Stimulated activated CD8-positive, alpha-beta memory T cell treated with anti-CD3 and anti-CD28 coated beads, Interleukin-4, amount 100 ng/mL, for 4 hours (primary cell): ENCODE data around the gene MAP2K6.

Source experiments
- DNase-seq, 2 donors: peaks; one replicate each; pipeline ENCODE4 v3.0.0-alpha.2; 2020; ENCODE audit warnings: low read depth in 2 of 2, low spot score in 1 of 2

MAP2K6 gene

GRCh38 chr17:69414408-69415274 is at the start of gene MAP2K6:
TSS of gene MAP2K6 (plus strand) at chr17:69414697. CDS start at chr17:69414985, 288 bp downstream.
- DNase-seq = peak; percentile 56 to 60

DNA sequence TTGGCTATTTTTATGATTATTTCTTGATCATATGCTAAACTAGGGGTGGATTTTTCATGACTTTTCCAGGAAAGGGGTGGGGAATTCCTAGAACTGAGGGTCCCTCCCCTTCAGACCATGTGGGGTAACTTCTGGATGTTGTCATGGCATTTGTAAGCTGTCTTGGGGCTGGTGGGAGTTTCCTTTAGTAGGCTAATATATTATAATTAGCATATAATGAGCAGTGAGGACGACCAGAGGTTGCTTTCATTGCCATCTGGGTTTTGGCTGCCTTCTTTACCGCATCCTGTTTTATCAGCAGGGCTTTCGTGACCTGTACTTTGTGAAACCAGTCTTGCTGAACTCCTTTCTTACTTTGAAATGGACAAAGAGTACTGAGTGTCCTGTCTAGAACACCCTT is 47.2 kb upstream of the MAP2K6 start:
- no peak for DNase-seq

DNA sequence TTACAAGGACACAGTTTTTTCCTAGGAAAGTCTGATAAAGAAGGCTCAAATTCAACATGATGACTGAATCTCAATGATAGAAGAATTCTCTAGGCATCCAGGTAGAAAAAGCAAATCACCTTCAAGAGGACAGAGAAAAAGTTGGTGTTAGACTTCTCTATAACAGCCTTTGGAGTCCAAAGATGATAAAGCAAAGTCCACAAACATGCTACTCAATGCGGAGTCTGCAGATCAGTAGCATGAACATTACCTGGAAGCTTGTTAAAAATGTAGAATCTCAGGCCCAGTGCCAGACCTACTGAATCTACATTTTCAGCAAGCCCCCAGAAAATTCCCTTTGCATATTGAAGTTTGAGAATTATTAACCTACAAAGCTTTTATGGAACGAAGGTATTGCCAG is 41.4 kb upstream of the MAP2K6 start:
- no peak for DNase-seq

DNA sequence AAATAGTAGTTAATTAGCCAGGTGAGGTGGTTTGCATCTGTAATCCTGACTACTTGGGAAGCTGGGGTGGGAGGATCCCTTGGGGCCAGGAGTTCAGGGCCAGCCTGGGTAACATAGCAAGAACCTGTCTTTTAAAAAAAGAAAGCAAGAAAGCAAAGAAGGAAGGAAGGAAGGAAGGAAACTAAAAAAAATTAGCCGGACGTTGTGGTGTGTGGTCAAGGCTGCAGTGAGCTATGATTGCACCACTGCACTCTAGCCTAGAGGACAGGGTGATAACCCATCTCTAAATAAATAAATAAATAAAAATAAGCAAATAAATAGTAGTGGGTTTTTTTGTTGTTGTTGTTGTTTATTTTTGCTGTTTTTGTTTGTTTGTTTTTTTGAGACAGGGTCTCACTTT is 39.3 kb upstream of the MAP2K6 start:
- no peak for DNase-seq

- no peak for DNase-seq
These were observed 25.6 kb upstream of the MAP2K6 start for GRCh38 chr17:69388822-69389442.

DNA sequence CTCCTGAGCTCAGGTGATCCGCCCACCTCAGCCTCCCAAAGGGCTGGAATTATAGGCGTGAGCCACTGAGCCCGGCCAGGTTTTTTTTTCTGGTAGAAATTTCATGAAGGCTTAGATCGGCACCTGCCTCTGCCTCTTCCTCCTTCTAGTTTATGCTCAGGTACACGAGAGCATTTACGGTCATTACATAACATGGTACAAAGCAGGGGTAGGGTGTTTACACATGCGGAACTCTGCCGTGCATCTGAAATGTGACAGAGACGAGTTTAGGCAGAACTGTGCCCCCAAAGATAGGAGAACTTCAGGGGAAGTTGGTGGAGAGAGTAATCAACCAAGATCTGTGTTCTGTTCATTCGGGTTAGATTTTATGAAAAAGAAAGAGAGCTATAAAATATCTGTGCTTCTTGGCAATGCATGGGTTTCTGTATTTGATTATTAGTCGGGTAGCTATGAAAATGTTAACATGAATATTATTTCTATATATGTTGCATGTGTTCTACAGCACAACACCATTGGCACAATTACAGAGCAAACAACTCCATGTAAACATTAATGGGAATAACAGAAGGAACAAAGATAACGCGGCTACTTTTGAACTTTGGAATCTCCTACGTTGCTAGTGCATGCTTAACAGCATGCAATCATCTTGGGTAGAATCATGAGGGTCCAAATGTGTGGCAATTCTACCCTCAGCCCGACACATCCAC is 23.5 kb upstream of the MAP2K6 start:
- DNase-seq = no peak

DNA sequence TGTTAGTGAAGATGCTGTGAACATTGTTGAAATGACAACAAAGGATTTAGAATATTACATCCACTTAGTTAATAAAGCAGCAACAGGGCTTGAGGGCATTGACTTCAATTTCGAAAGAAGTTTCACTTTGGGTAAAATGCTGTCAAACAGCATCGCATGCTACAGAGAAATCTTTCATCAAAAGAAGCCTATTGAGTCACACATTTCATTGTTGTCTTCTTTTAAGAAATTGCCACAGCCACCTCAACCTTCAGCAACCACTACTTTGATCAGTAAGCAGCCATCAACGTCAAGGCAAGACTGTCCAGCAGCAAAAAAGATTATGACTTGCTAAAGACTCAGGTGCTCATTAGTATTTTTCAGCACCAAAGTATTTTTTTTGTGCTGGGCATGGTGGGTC is 13.2 kb upstream of the MAP2K6 start:
- DNase-seq = no peak

DNA sequence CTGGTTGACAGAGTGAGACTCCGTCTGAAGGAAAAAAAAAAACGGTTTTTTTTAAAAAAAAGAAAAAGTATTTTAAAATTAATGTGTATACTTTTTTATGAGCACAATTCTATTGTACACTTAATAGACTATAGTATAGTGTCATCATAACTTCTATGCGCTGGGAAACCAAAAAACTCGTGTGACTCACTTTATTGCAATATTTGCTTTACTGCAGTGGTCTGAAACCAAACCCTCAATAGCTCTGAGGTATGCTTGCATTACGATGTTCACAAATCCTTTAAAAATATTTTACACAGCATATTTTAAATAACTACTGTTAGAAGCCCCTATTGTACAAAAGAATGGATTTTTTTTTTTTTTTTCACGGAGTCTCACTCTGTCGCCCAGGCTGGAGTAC is 12.4 kb upstream of the MAP2K6 start:
- no peak for DNase-seq

DNA sequence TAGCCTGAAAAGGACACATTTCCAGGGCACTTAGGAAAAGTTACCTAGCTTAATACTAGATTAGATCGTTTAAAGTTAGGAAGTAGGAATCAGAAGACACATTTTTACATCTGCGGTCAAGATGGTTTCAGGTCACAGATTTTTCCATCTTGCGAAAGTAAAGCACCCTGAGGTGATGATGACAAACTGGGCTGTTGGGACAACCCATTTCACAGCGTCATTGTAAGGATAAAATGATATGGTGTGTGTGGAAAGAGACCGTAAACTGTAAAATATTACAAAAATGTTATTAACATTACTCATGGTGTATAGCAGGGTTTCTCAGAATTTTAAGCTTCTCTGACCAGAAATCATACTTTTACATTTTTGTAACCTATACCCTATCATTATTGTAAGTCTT is 10.1 kb upstream of the MAP2K6 start:
- DNase-seq = no peak

DNA sequence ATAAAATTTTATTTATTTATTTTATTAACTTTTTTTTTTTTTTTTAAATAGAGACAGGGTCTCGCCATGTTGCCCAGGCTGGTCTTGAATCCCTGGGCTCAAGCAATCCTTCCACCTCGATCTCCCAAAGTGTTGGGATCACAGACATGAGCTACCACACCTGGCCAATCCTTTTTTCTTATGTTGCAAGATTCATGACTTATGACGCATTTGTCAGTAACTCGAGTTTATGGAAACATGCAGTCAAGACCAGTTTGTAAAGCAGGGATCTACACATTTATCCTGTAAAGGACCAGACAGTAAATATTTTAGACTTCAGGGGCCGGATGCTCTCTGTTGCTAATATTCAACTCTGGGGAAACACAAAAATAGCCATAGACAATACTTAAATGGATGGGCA is 9.4 kb upstream of the MAP2K6 start:
- no peak for DNase-seq

DNA sequence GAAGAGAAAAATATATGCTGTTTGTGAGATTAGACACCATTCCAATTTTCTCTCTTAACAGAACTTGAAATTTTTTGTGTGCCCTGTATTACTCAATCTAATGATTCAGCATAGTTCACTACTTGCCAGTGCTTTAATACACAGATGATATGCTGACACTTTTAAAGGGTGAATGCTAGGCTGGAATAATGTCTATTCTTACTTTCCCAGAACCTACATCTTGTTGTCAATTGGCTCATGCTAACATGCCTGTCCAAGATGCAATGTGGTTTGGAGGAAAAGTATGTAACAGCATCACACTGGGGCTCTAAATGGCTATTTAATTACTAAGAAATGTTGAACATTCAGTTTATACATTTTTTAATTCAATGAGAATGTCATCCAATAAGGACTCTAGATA is 7.6 kb upstream of the MAP2K6 start:
- no peak for DNase-seq

DNA sequence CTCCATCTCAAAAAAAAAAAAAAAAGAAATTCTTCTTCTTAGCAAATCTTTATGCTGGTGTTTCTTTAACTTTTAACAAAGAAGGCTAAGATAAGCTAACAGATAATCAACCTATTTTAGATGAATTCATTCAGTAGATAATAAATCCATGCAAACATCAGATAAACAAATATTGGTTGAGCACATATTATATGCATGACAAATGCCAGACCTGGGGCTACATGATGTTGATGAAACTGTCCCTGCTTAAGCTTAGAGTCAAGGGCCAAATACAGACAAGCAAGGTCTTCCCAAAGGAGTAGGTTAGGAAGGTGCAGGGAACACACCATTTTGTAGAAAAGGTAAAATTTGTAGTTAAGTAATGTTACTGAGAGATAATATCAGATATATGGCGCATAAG is 6.7 kb upstream of the MAP2K6 start:
- DNase-seq = no peak

- DNase-seq = no peak
These were observed 3.8 kb upstream of the MAP2K6 start for GRCh38 chr17:69410671-69411070.

DNA sequence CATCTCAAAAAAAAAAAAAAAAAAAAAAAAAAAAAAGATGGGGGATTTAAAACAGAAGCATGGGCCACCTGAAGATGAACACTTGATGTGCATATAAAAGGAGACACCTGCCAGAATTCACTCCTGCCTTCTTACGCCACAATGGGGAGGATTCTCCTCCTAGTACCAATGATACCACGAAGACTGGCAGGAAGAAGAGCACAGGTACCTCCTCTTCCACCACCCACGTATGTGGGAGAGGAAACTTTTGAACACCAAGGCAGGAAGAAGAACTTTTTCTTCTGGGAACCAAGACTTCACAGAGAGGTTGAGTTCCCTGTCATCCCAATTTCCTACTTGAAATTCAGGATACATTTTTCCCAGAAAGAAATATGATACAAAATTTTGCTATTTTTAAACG is 2.7 kb upstream of the MAP2K6 start:
- DNase-seq = no peak

DNA sequence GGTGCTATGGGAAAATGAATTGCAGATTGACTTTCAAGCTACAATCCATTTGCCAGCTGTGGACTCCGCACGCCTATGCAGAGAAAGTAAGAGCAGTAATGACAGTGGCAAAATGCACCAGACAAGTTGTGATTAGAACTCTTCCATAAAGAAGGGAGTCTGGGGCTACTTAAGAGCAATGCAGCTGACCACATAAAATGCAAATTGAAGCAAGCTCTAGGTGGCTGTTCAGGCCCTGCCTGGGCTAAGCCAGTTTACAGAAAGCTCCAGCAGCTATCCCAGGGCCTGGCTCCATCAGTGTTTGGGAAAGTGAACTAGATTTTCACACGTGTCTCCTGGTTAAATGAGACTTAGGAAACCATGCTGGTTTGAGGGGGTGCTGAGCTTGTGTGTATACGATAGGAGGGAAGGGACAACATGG is 2.2 kb upstream of the MAP2K6 start:
- no peak for DNase-seq

DNA sequence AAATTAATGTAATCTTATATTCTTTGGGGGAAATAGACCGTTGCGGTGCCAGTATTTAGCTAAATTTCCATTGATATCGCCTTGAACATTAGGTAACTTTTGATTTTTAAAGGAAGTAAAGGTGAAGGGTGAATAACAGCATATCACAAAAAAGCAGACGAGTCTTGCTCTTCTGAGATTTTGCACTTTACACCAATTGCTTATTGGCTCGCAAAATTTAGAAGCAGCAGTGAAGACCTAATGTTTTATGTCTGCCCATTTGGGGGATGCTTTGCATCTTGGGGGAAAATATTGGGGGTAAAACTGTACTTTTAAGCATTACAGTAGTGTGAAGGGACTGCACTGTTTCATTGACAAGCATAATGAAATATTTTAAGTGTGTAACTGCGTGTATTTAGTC is 934 bp downstream of the MAP2K6 start:
- DNase-seq = no peak

DNA sequence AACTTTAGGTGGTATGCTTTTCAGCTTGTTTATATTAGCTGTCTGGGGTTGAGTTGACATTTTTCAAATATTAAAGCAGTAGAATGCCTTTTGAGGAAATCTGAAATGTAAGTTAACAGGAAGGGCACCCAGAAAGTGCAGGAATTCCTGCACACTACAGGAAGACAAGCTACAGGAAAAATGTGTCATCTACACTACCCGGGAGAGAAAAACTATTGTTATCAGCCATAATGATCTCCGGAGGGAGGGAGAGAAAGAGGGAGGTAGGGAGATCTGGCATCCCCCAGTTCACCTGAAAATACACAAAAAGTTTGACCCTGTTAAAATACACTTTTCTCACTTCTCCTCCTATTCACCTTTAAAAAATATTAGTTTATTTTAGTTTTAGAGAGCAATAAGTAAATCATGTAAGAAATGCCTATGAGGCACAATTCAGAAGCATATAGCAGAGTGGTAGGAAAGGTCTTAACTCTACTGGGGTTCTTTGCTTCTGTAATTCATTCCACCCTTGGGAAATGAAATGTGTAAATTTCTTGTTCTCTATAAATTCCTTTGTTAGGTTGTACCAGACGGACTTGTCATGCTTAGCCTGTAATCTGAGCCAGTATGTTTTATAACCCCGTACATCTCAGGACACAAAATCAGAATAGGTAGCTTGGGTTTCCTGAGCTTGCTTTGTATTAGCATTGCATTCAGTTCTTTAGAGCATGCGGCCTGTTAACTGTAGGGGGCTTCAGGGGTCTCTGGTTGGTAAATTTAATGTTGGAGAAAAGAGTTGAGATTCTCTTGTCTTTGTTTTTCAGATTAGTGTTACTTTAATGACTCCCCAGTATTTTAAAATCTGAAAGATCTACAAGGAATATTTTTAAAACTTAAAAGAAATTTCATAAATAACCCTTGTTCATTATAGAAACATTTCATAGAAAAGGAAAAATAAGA is 3.3 kb downstream of the MAP2K6 start:
- no peak for DNase-seq

DNA sequence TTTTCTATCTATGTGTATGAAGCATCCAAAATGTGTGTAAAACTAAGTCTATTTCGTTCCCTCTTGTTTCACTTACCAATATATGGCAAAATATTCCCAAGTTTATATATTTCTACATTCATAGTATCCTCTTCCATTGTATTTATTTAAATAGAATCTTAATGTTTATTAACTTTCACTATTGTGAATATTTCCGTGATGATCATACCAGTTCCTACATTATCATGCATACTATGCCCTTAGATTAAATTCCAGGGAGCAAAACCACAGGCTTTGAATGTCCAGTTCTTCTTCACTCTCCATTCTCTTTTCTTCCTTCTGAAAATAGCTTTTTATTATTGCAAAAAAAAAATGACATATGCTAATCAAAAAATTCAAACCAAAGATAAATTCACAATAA is 4.0 kb downstream of the MAP2K6 start:
- no peak for DNase-seq

DNA sequence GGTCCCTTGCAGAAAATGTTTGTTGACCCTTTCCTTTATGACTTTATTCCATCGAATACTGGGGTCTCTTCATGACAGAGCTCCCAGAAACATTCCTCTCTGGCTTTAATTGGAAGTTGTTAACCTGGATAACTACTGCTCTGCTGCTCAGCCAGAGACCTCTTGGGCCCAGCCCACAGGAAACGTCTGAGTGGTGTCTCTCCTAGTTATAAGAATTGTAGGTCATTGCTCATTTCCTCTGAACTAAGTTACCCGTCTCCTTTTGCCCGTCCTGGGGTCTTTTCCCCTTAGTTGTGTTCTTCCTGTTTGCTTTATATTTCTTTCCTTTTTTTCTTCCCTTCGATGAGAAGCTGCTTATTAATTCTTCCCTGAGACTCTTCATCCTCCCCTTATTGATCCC is 9.0 kb downstream of the MAP2K6 start:
- no peak for DNase-seq

- no peak for DNase-seq
These were observed 10.0 kb downstream of the MAP2K6 start for GRCh38 chr17:69424287-69425041.
